Stimulated activated CD8-positive, alpha-beta memory T cell treated with anti-CD3 and anti-CD28 coated beads, Interleukin-15, amount 100 ng/mL, for 48 hours (primary cell): ENCODE results near the gene KLHL3.
A peak's percentile ranks its signal among the peaks of the same experiment; 100 is the strongest.

ENCODE experiments used
- DNase-seq, 2 donors: peaks; one replicate each; pipeline ENCODE4 v3.0.0-alpha.2; 2020; ENCODE audit warnings: low read depth in 2 of 2

KLHL3 gene

DNA sequence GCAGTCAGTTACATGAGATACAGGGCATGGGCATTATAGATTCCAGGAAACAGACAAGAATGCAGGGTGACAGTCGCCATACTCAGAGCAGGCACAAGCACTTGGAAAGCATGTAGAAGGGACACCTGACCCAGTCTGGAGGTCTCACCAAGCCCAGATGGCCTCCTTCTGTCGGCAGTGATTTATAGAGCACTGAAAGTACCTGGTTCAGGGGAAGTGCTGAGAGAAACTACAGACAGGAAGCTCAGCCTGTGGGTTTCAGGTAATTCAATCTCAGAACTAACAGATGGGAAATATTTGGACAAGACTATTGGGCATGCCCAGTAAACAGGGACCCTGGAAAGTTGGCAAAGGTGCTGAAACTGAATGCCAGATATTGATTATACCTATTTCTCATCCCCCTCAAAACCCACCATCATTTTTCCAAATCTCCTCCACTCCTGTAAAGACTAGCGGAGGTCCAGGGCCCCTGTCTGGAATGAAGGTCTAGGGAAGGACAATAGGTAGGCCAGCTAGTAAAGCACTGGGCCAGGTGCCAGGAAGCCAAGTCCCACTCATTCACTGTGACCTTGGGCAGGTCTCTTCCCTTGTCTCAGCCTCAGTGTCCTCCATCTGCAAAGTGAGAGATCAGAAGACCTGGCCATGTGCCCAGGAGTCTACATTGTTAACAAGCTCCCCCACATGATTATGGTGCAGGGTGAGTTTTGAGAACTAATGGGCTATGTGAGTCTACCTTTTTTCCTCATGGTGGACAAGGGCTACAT lies 26.9 kb downstream of the KLHL3 start:
- no peak for DNase-seq

DNA sequence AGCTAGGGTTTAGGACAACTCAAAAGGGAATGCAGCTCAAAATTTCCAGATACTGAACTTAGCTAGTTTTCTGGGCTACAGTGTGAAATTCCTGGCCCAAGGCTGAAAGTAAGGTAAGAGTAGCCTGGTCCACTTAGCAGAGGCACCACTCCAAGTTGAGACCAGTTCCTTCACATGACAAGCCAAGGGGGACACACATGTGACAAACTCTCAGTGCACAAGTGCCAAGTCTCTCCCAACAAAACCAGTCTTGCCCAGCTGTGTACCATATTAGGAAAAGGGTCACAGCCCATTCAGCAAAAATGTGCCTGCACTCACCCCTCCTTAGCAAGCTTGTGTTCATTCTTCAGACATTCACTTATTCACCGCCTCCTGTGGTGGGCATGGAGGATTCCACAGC lies 27.8 kb downstream of the KLHL3 start:
- DNase-seq = no peak

GRCh38 chr5:137706841-137707240 lies 29.0 kb downstream of the KLHL3 start:
- no peak for DNase-seq

GRCh38 chr5:137705106-137705505 lies 30.8 kb downstream of the KLHL3 start:
- DNase-seq = no peak

- DNase-seq = no peak
Measured at GRCh38 chr5:137703565-137703964, 32.3 kb downstream of the KLHL3 start.

DNA sequence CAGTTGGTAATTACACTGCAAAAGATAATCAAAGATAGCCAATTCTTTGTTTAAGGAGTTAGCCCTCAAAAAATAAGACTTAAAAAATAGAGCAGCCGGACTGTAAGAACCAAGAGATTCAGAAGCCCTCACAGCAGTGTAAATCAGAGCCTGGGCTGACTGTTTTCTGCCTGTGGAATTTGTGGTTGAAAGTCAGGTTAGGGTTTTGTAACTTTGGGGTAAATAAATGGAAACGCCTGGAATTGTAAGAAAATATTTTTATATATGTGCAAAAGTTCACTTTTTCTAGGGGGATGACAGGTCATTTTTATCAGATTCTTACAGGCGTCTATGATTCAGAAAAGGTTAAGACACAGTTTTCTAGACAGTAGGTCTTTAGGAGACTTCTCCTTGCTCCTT lies 35.6 kb downstream of the KLHL3 start:
- DNase-seq = no peak

DNA sequence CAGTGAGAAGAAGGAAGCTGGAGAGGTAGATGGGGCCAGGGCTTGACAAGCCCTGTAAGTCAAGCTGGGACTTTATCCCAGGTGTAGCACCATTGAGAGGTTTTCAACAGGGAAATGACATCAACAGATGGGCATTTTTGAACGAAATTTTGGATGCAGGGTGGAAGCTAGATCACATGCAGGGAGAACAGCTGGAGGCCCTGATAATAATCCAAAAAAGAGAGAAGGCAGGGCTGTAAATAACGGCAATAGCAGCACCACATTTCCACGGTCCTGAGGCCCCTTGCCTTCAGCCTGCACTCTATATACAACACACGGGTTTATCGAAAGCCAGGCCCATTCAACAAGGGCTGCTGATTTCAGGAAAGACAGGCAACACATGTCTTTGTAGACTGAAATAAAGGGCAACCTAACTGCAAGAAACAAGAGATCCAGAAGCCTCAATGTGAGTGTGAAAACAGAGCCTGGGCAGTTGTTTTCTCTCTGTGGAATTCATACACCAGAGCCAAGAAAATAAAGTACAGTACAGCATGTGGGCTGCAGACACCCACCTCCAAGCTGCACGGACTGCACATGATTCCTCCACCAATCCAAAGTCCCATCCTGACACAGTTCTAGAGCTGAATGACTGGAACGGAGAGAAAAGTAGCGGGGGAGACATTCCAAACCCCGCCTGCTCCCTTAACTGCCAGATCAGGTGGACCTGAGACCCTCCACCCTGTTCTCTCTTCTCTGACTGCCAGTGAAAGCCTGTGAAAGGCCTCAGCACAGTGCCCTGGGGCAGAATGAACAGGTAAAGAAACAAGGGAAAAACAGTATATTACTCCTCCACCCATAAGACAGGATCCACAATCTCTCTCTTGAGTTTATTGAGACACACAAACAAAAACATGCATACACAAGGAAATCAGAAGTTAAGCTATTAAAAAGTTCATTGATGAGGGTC lies 36.3 kb downstream of the KLHL3 start:
- no peak for DNase-seq

- peak; percentile 14 to 25 for DNase-seq
Measured at GRCh38 chr5:137696481-137696880, 39.4 kb downstream of the KLHL3 start.

DNA sequence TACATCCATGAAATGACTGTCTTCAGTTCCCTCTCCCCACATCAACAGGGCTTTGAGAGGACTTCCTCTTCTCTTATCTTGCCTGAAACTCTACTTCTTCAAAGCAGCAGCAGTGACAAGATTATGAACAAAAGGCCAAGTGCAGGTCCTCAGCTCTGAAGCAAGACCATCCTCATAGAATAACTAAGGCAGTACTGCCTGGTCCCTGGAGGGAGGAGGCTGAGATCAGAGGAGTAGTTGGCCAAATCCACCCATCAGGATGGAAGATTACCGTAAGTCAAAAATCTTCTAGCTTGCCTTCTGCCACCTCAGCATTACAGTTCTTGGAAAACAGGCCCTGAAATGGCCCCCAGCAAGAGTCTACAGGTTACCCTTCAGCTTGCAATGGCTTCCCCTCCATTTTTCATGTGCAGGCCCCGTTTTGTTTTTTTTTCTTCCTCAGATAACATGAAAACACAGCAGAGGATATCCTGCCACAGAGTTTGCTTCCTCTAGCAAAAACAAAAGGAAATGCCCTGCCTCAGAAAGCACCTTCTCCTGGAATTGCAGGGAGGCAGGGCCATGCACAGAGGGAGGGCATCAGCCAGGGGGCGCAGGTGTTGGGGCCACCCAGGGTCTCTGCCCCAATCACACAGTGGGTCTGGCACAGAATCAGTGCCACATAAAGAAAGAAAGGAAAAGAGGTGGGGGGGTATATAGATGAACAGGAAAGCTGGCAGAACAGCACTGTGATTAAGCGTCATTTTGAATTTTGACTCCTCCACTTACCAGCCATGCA lies 40.0 kb downstream of the KLHL3 start:
- no peak for DNase-seq

- DNase-seq = no peak
Measured at GRCh38 chr5:137693951-137694721, 41.8 kb downstream of the KLHL3 start.

GRCh38 chr5:137693307-137693950 lies 42.5 kb downstream of the KLHL3 start:
- no peak for DNase-seq

DNA sequence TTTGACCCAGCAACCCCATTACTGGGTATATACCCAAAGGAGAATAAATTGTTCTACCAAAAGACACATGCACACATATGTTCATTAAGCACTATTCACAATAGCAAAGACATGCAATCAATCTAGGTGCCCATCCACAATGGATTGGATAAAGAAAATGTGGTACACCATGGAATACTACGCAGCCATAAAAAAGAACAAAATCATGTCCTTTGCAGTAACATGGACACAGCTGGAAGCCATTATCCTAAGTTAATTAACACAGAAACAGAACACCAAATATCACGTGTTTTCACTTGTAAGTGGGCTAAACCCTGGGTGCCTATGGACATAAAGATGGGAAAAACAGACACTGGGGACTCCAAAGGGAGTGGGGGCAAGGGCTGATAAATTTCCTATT lies 46.6 kb downstream of the KLHL3 start:
- DNase-seq = no peak

- DNase-seq = no peak
Measured at GRCh38 chr5:137688210-137688840, 47.6 kb downstream of the KLHL3 start.

DNA sequence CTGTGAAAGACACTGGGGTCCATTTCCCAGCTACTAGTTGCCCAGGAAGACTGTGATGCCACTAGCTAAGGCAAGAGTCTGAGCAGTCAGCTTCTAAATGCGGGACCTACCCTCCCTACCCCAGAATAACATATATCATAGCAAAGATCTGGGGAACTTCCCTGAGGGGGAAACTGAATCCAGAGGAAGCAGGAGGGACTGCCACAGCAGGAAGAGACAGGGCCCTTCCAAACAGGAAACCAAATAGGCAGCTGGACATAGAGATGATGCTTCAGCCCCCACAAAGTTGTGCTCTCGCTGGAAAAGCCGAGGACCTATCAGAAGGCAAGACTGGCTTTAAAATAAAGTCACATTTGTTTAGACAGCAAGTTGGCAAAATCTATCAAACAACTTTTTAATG lies 51.1 kb downstream of the KLHL3 start:
- no peak for DNase-seq

GRCh38 chr5:137681191-137681590 lies 54.7 kb downstream of the KLHL3 start:
- no peak for DNase-seq

- DNase-seq = no peak
Measured at GRCh38 chr5:137679910-137680309, 56.0 kb downstream of the KLHL3 start.

- no peak for DNase-seq
Measured at GRCh38 chr5:137679195-137679594, 56.7 kb downstream of the KLHL3 start.

DNA sequence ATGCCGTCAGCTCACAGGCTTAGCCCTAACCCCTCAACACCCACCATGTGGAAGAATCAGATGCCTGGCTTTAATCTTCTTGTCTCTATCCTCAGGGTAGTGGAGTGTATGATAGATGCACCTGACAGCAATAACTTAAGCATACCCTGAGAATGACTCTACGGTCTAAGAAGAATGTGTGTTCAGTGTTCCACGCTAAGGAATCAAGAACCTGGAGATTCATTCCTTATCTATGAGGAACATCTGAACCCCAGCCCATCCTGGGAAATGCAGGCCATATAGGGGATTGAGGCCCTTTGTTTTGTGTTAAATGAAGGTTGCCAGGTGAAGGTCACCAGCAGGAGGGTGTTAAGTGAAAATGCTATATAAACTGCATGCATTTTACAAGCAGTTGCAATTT lies 63.0 kb downstream of the KLHL3 start:
- DNase-seq = no peak

GRCh38 chr5:137672001-137672400 lies 63.9 kb downstream of the KLHL3 start:
- no peak for DNase-seq

- DNase-seq = no peak
Measured at GRCh38 chr5:137669811-137670210, 66.1 kb downstream of the KLHL3 start.
